Measurements from ENCODE around the gene EFNB2. TPM values are rescaled to one million over a fixed set of nuclear protein-coding genes. Genes with fewer than 3 reads are reported as not detected.
A peak's percentile ranks its signal among the peaks of the same experiment; 100 is the strongest.

The EFNB2 gene
- total RNA-seq, result 47.0 TPM
- long read RNA-seq, full-length matches to known transcripts, result 123 of 166 reads
- long read RNA-seq, partial matches to known transcripts, result 3 of 166 reads
- long read RNA-seq, other reads (novel, unspliced or antisense), result 40 of 166 reads

GRCh38 chr13:106535552-106536243 lies at the start of gene EFNB2:
TSS of gene EFNB2 (minus strand) at chr13:106535662. CDS start at chr13:106534964, 698 bp downstream.
- ATAC-seq, result peak; percentile 92 to 95
- Histone ChIP-seq H3K9me3 (no peaks in the 10 kb centered on the region), H3K4me1 (peaks cover 35% of the 10 kb centered on the region), H3K27me3 (ENCODE audit: low read depth) (peaks cover 6% of the 10 kb centered on the region), H3K27ac (peak within 1 kb of the TSS; percentile 80), H3K4me3 (peak within 1 kb of the TSS; percentile 88), H3K36me3 (peaks cover 2% of the 10 kb centered on the region)
- intact Hi-C loops (cut with DNase I), result loop anchor here (10.0 kb wide), 1 partner anchor 451 kb away; no protein-coding TSS in a partner anchor
- TF ChIP-seq, protein P1, sequence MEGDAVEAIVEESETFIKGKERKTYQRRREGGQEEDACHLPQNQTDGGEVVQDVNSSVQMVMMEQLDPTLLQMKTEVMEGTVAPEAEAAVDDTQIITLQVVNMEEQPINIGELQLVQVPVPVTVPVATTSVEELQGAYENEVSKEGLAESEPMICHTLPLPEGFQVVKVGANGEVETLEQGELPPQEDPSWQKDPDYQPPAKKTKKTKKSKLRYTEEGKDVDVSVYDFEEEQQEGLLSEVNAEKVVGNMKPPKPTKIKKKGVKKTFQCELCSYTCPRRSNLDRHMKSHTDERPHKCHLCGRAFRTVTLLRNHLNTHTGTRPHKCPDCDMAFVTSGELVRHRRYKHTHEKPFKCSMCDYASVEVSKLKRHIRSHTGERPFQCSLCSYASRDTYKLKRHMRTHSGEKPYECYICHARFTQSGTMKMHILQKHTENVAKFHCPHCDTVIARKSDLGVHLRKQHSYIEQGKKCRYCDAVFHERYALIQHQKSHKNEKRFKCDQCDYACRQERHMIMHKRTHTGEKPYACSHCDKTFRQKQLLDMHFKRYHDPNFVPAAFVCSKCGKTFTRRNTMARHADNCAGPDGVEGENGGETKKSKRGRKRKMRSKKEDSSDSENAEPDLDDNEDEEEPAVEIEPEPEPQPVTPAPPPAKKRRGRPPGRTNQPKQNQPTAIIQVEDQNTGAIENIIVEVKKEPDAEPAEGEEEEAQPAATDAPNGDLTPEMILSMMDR (IDR thresholded peaks at IDR 0.05), result no peak
- DNase-seq, result peak; percentile 92

DNA sequence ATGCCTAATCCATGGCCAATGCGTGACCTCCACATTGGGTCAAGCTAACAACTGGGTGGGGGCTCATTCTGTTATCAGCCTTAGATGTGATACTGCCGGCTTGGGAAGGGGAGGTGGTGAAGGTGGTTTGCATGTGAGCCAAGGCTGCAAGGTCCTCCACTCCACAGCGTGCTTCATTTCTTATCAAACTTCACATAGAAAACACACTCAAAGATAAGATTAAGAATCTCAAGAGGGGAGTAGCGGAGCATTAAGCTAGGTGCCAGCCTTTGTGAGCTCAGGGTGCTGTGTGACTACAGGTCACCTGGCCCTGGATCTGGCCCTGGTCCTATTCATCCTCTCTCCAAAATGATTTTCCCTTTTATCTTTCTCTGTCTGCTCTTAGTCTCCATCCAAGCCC lies 45.8 kb upstream of the EFNB2 start:
- H3K4me3 ChIP-seq, result no peak overlapping the region
- DNase-seq (no peak), ATAC-seq (peak; percentile 77 to 91)
- H3K27me3 ChIP-seq (ENCODE audit: low read depth), result no peaks in the 10 kb centered on the region
- H3K4me1 ChIP-seq, result no peaks in the 10 kb centered on the region
- intact Hi-C loops (cut with DNase I), result no loop called here
- TF ChIP-seq, protein P1 (IDR thresholded peaks at IDR 0.05), result no peak
- H3K36me3 ChIP-seq, result no peaks in the 10 kb centered on the region
- H3K9me3 ChIP-seq, result peaks cover 13% of the 10 kb centered on the region
- no peak overlapping the region for H3K27ac ChIP-seq

- DNase-seq (no peak), ATAC-seq (no peak)
- no peaks in the 10 kb centered on the region for H3K27me3 ChIP-seq (ENCODE audit: low read depth)
- H3K4me1 ChIP-seq, result peaks cover 15% of the 10 kb centered on the region
- H3K4me3 ChIP-seq, result no peak overlapping the region
- no peak overlapping the region for H3K27ac ChIP-seq
- H3K9me3 ChIP-seq, result no peaks in the 10 kb centered on the region
- intact Hi-C loops (cut with DNase I), result no loop called here
- H3K36me3 ChIP-seq, result no peaks in the 10 kb centered on the region
- TF ChIP-seq, protein P1 (IDR thresholded peaks at IDR 0.05), result no peak
Observed at GRCh38 chr13:106575896-106576295, 40.4 kb upstream of the EFNB2 start.

GRCh38 chr13:106573868-106574267 lies 38.4 kb upstream of the EFNB2 start:
- intact Hi-C loops (cut with DNase I), result no loop called here
- H3K4me1 ChIP-seq, result peaks cover 15% of the 10 kb centered on the region
- H3K27me3 ChIP-seq (ENCODE audit: low read depth), result no peaks in the 10 kb centered on the region
- no peaks in the 10 kb centered on the region for H3K9me3 ChIP-seq
- TF ChIP-seq, protein P1 (IDR thresholded peaks at IDR 0.05), result no peak
- no peaks in the 10 kb centered on the region for H3K36me3 ChIP-seq
- H3K4me3 ChIP-seq, result no peak overlapping the region
- peak overlapping the region; percentile 32 for H3K27ac ChIP-seq
- peak; percentile 56 for DNase-seq
- ATAC-seq, result peak; percentile 57 to 69

DNA sequence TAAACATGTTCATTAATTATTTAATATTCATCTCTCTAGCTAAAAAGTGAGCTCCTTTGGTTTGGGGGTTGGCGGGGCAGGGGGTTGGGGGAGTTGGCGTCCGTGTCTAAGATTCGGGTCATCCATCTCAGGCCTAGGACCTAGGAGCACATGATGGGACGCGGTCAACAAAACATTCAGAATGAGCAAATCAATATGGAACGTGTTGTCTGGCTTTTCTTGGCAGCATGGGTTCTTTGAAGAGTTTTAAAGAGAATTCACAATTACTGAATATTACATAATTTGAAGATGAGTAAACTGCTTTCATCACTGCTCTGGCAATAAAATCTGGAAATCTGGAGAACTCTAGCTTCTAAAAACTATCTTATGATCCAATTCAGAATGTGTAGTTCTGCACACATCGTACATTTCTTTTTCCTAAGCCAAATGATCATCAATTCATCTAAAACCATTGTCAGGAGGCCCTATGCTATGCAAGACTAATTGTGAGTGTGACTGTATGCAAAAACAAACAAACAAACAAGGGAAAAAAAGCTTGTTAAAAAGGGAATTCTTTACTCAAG lies 37.9 kb upstream of the EFNB2 start:
- Histone ChIP-seq H3K4me3 (no peak overlapping the region), H3K4me1 (peaks cover 19% of the 10 kb centered on the region), H3K9me3 (no peaks in the 10 kb centered on the region), H3K36me3 (no peaks in the 10 kb centered on the region), H3K27me3 (ENCODE audit: low read depth) (no peaks in the 10 kb centered on the region), H3K27ac (peak overlapping the region; percentile 32)
- TF ChIP-seq, protein P1 (IDR thresholded peaks at IDR 0.05), result no peak
- ATAC-seq, result no peak
- no peak for DNase-seq
- intact Hi-C loops (cut with DNase I), result no loop called here
